NT2/D1 (cell line): ENCODE data around the gene ABHD12.

Experiments
- SUZ12 ChIP-seq: IDR thresholded peaks from 2 replicates; pipeline ENCODE4 v1.6.1; 2011; ENCODE audit not compliant: insufficient read length, insufficient read depth; ENCODE audit errors: extremely low read depth
- YY1 ChIP-seq: IDR thresholded peaks from 2 replicates; pipeline ENCODE4 v1.6.1; 2011; ENCODE audit not compliant: insufficient read length, insufficient read depth

GRCh38 chr20:25361287-25361683 is 29.4 kb downstream of the ABHD12 start:
- TF ChIP-seq SUZ12 (no peak), YY1 (no peak)
